ENCODE results near the gene RIMBP2.
"Not testable (repeated sequence)": the region's sequence is repeated elsewhere in the genome, so short reads cannot be mapped to it uniquely, and the experiment has no call there.

Gene RIMBP2, protein sequence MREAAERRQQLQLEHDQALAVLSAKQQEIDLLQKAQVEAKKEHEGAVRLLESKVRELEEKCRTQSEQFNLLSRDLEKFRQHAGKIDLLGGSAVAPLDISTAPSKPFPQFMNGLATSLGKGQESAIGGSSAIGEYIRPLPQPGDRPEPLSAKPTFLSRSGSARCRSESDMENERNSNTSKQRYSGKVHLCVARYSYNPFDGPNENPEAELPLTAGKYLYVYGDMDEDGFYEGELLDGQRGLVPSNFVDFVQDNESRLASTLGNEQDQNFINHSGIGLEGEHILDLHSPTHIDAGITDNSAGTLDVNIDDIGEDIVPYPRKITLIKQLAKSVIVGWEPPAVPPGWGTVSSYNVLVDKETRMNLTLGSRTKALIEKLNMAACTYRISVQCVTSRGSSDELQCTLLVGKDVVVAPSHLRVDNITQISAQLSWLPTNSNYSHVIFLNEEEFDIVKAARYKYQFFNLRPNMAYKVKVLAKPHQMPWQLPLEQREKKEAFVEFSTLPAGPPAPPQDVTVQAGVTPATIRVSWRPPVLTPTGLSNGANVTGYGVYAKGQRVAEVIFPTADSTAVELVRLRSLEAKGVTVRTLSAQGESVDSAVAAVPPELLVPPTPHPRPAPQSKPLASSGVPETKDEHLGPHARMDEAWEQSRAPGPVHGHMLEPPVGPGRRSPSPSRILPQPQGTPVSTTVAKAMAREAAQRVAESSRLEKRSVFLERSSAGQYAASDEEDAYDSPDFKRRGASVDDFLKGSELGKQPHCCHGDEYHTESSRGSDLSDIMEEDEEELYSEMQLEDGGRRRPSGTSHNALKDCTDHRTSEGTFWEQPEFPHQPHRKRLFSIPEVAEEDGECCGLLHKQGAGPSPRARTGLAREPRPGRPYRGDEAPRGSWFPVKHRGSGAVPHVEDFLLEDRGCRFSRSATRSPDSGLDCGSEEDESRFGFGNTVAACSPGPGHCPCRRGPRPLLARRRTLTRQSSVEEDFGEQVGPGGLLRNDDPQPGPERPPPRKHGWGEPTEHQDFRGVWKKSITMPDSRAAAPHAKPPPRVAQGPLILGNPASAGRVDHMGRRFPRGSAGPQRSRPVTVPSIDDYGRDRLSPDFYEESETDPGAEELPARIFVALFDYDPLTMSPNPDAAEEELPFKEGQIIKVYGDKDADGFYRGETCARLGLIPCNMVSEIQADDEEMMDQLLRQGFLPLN (N-terminal part only)

GRCh38 chr12:130715998-130716968 is at the start of gene RIMBP2:
Gene RIMBP2 (minus strand): TSS chr12:130716299. CDS start chr12:130479013, 237,286 bp downstream.
- no peak for DNase-seq (ENCODE audit: low spot score)

DNA sequence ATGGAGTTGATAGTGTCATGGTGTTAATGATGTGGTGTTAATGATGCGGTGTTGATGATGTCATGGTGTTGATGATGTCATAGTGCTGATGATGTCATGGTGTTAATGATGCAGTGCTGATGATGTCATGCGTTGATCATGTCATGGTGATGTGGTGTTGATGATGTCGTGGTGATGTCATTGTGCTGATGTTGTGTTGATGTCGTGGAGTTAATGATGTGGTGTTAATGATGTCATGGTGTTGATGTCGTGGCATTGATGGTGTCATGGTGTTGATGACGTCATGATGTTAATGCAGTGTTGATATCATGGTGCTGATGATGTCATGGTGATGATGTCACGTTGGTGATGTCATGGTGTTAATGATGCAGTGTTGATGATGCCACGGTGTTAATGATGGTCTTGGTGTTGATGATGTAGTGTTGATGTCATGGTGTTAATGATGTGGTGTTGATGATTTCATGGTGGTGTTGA is 49.1 kb upstream of the RIMBP2 start:
- DNase-seq (ENCODE audit: low spot score) = no peak

- peak; percentile 23 for DNase-seq (ENCODE audit: low spot score)
Observed at GRCh38 chr12:130764475-130765185, 48.5 kb upstream of the RIMBP2 start.

GRCh38 chr12:130764073-130764472 is 48.0 kb upstream of the RIMBP2 start:
- no peak for DNase-seq (ENCODE audit: low spot score)

DNA sequence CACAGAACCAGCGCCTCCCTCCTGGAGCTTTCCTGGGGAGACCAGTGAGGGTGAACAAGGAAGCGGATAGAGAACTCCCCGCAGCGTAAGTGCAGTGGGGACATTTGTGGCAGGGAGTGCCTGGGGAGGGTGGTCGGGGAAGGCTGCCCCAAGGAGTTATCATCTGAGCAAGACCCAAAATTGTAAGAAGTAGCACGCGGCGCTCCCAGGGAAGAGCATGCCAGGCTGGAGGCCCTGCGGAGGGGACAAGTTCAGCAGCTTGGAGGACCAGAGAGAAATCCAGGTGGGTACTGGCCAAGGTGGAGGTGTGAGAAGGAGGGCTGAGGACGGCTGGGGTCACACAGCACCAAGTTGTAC is 46.2 kb upstream of the RIMBP2 start:
- no peak for DNase-seq (ENCODE audit: low spot score)

DNA sequence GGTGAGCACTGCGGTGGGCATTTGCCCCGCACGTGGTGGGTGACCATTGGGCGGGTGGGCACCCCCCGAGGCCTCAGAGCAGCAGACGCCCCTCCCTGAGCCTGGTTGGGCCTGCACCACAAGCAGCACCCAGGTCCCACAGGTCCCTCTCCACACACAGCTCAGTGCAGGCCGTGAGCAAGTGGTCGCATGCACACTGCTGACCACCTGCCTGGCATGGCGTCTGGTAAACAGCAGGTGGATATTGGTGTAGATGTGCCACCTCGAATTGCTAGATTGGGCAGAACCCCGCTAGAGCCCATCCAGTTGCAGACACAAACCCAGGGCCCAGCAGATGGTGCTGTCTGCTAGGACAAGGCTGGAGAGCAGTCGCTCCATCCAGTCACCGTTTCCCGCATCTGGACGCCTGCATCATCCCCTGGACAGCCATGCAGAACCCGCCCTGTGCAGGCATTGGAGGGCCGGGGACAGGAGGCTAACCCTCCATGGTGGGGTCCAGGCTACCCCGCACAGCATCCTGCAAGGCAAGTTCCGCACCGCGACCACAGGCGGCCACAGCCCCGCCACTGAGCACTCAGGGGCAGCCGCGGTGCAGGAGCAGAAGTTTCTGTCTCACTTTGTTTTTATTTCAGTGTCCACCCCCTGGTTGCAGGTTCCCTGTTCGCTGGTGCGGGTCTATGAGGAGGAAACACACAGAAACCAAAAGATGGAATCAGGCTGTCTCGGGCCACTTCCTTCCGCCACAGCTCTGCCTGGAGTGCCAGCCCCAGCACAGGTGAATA is 45.6 kb upstream of the RIMBP2 start:
- DNase-seq (ENCODE audit: low spot score) = peak; percentile 61

GRCh38 chr12:130754234-130754901 is 38.3 kb upstream of the RIMBP2 start:
- no peak for DNase-seq (ENCODE audit: low spot score)

GRCh38 chr12:130752692-130753230 is 36.7 kb upstream of the RIMBP2 start:
- no peak for DNase-seq (ENCODE audit: low spot score)

DNA sequence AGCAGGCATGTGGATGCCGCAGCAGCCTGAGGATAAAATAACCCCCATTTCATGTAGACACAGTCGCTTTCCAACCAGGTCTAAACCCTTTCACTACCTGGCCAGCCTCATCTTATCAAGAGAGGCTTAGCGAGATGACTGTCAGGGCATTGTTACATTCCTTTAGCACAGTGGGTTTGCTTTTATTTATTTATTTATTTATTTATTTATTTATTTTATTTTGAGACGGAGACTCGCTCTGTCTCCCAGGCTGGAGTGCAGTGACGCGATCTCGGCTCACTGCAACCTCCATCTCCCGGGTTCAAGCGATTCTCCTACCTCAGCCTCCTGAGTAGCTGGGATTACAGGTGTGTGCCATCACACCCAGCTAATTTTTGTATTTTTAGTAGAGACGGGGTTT is 35.9 kb upstream of the RIMBP2 start:
- not testable (repeated sequence) for DNase-seq (ENCODE audit: low spot score)

DNA sequence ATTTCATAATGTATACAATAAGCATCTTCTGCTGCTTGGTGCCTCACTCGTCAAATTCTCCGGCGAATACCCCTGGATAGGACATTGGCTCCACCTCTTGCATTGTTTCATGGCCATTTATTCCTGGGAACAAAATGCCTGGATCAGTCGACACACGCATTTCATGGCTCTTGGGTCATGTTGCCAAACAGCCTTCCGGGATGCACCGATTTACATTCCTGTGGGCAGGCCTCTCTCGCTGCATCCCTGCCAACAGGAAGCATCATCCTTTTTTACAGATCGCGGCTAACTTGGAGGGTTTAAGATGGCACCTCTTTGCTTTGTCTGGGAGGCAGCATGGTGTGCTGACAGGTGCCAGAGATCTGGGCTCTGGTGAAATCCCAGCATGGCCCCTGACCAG is 32.7 kb upstream of the RIMBP2 start:
- no peak for DNase-seq (ENCODE audit: low spot score)

GRCh38 chr12:130747867-130748740 is 32.0 kb upstream of the RIMBP2 start:
- DNase-seq (ENCODE audit: low spot score) = peak; percentile 74

DNA sequence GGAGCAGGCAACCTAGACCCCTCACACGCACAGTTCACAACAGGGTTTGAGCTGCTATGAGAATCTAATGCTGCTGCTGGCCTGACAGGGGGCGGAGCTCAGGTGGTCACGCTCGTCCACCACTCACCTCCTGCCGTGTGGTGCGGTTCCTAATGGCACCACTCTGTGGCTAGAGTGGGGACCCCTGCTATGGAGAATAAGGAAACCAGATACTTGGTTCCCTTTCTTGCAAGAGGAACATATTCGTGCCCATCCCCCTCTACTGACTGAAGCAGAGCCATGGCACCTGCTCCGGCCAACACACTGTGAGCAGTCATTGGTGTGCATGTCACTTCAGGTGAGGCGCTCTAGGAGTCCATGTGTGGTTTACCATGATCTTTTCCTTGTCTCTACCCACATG is 30.4 kb upstream of the RIMBP2 start:
- no peak for DNase-seq (ENCODE audit: low spot score)

GRCh38 chr12:130745921-130746320 is 29.8 kb upstream of the RIMBP2 start:
- DNase-seq (ENCODE audit: low spot score) = no peak

DNA sequence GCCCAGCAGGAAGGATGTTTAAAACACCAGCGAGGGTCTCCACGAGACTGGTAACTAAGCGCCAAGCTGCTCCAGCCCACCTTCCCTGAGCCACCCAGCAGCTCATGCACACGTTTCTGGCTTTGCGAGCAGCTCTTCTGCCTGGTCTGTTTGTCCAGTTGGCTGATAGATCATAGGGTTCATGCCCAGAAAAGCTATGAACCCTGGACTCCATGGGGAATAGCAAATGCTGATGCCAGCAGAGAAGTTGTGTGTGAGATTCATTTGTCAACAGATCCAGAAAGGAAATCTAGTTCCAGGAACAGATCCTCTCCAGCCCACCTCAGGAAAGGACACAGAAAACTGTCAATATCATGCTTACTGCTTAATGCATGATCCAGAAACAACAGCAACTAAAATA is 28.2 kb upstream of the RIMBP2 start:
- no peak for DNase-seq (ENCODE audit: low spot score)

DNA sequence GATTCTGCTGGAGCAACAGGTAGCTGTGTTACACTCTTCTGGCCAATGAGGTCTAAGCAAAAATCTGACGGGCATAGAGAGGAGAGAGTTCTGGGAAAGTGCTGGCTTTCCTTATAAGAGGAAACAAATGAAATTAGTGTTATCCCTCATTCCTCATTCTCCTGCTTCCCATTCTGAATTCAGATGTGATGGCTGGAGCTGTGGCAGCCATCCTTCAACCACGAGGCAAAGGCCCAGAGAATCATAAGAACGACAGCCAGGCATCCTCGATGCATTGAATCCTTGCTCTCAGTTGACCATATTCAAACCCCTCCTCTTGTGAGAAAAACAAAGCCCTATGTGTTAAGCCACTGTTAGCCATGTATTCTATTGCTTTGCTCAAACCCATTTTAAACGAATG is 27.5 kb upstream of the RIMBP2 start:
- no peak for DNase-seq (ENCODE audit: low spot score)

DNA sequence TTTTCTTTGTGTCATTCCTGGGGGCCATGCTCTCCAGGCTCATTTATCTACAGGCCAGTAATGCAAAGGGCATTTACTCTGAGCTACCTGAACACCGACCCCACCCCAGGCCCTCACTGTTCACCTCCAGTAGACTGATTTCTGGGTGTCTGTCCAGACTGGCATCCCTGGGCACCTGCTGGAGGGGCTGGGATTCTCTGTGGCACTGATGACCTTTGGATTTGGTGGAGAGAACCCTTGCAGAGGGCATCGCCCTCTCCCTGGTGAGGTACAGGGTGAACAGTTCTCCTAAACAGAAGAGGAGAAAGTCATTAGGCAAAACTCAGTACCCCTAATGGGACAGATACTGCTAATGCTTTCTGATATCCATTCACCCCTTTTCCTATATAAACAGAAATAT is 27.1 kb upstream of the RIMBP2 start:
- DNase-seq (ENCODE audit: low spot score) = no peak

DNA sequence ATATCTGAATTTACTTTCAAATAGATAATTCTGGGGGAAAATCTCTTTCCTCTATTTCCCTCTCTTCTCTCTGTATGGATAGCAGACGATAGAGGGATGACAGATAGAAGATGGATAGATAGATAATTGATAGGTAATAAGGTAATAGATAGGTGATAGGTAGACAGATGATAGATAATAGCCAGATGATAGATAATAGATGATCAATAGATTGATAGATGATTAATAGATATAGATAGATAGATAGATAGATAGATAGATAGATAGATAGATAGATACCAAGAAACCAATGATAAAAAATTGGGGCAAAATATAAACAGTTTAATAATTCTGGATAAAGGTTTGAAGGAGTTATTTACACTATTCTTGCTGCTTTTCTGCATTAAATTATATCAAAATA is 26.6 kb upstream of the RIMBP2 start:
- no peak for DNase-seq (ENCODE audit: low spot score)

DNA sequence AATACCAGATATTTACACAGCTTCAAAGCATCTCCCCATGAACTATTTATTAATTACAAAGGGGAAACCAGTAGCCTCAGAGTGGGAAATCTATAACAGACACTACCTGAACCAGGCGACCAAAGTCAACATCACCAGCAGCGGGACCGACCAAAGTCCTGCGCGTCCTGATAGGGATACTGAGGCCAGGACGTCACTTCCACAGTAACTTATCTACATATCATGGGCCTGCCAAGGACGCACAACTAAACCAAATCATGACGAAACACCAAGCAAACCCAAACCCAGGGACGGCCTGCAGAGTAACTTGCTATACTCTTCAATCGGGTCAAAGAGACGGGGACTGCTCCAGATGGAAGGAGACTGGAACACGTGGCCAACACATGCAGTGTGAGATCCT is 26.0 kb upstream of the RIMBP2 start:
- no peak for DNase-seq (ENCODE audit: low spot score)

All from AG08396 (cell line).